ENCODE measurements around the gene HS6ST3. TPM values are rescaled to one million over a fixed set of nuclear protein-coding genes. Genes with fewer than 3 reads are reported as not detected.

HS6ST3 gene
- total and polyA plus RNA-seq, 2 of the 13 experiments (the other 11 are each of a cell fraction or from before 2014, with no cell fraction given): not detected

DNA sequence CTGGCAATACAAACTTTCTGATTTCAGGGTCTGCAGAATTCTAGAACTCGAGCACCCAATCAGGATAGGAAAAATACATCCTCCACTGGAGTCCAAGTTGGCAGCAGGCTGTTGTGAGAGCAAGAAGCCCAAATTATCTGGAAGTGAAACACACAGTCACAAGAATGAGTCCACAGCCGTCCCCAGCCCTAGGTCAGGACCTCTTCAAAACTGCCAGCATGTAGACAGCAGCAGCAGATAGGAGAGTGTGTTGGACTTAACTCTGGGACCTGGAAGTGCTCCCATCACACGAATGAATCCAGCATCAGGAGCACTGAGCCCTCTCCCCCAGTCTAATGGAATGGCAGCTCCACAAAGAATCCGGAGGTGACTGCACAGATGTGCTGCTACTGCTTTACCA lies 483.7 kb downstream of the HS6ST3 start:
- TF ChIP-seq, protein P1, sequence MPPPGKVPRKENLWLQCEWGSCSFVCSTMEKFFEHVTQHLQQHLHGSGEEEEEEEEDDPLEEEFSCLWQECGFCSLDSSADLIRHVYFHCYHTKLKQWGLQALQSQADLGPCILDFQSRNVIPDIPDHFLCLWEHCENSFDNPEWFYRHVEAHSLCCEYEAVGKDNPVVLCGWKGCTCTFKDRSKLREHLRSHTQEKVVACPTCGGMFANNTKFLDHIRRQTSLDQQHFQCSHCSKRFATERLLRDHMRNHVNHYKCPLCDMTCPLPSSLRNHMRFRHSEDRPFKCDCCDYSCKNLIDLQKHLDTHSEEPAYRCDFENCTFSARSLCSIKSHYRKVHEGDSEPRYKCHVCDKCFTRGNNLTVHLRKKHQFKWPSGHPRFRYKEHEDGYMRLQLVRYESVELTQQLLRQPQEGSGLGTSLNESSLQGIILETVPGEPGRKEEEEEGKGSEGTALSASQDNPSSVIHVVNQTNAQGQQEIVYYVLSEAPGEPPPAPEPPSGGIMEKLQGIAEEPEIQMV (CRISPR knock-in tag; IDR thresholded peaks at IDR 0.05; ENCODE audit: low read depth): no peak
- TF ChIP-seq ZNF563 (CRISPR knock-in tag; IDR thresholded peaks at IDR 0.05): no peak
- TF ChIP-seq, protein P2, sequence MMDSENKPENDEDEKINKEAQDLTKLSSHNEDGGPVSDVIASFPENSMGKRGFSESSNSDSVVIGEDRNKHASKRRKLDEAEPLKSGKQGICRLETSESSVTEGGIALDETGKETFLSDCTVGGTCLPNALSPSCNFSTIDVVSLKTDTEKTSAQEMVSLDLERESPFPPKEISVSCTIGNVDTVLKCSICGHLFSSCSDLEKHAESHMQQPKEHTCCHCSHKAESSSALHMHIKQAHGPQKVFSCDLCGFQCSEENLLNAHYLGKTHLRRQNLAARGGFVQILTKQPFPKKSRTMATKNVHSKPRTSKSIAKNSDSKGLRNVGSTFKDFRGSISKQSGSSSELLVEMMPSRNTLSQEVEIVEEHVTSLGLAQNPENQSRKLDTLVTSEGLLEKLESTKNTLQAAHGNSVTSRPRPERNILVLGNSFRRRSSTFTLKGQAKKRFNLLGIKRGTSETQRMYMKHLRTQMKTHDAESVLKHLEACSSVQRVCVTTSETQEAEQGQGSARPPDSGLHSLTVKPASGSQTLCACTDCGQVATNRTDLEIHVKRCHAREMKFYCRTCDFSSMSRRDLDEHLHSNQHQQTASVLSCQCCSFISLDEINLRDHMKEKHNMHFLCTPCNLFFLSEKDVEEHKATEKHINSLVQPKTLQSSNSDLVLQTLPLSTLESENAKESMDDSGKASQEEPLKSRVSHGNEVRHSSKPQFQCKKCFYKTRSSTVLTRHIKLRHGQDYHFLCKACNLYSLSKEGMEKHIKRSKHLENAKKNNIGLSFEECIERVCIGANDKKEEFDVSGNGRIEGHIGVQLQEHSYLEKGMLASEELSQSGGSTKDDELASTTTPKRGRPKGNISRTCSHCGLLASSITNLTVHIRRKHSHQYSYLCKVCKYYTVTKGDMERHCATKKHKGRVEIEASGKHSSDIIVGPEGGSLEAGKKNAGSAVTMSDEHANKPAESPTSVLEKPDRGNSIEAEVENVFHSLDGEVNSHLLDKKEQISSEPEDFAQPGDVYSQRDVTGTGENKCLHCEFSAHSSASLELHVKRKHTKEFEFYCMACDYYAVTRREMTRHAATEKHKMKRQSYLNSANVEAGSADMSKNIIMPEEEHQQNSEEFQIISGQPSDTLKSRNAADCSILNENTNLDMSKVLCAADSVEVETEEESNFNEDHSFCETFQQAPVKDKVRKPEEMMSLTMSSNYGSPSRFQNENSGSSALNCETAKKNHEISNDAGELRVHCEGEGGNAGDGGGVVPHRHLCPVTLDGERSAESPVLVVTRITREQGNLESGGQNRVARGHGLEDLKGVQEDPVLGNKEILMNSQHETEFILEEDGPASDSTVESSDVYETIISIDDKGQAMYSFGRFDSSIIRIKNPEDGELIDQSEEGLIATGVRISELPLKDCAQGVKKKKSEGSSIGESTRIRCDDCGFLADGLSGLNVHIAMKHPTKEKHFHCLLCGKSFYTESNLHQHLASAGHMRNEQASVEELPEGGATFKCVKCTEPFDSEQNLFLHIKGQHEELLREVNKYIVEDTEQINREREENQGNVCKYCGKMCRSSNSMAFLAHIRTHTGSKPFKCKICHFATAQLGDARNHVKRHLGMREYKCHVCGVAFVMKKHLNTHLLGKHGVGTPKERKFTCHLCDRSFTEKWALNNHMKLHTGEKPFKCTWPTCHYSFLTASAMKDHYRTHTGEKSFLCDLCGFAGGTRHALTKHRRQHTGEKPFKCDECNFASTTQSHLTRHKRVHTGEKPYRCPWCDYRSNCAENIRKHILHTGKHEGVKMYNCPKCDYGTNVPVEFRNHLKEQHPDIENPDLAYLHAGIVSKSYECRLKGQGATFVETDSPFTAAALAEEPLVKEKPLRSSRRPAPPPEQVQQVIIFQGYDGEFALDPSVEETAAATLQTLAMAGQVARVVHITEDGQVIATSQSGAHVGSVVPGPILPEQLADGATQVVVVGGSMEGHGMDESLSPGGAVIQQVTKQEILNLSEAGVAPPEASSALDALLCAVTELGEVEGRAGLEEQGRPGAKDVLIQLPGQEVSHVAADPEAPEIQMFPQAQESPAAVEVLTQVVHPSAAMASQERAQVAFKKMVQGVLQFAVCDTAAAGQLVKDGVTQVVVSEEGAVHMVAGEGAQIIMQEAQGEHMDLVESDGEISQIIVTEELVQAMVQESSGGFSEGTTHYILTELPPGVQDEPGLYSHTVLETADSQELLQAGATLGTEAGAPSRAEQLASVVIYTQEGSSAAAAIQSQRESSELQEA (CRISPR knock-in tag; IDR thresholded peaks at IDR 0.05; ENCODE audit: not compliant biosample characterization): no peak
- no peak for TF ChIP-seq HHEX (CRISPR knock-in tag; IDR thresholded peaks at IDR 0.05)
- no peak for TF ChIP-seq SRY (CRISPR knock-in tag; IDR thresholded peaks at IDR 0.05)
- TF ChIP-seq ZSCAN20 (CRISPR knock-in tag; IDR thresholded peaks at IDR 0.05; ENCODE audit: borderline replicate concordance): no peak
- TF ChIP-seq CAMTA2 (CRISPR knock-in tag; IDR thresholded peaks at IDR 0.05; ENCODE audit: borderline replicate concordance): no peak
- TF ChIP-seq, protein P3, sequence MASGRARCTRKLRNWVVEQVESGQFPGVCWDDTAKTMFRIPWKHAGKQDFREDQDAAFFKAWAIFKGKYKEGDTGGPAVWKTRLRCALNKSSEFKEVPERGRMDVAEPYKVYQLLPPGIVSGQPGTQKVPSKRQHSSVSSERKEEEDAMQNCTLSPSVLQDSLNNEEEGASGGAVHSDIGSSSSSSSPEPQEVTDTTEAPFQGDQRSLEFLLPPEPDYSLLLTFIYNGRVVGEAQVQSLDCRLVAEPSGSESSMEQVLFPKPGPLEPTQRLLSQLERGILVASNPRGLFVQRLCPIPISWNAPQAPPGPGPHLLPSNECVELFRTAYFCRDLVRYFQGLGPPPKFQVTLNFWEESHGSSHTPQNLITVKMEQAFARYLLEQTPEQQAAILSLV (CRISPR knock-in tag; IDR thresholded peaks at IDR 0.05; ENCODE audit: borderline replicate concordance): no peak
- no peak for TF ChIP-seq ZNF335 (CRISPR knock-in tag; IDR thresholded peaks at IDR 0.05)
- TF ChIP-seq, protein P4, sequence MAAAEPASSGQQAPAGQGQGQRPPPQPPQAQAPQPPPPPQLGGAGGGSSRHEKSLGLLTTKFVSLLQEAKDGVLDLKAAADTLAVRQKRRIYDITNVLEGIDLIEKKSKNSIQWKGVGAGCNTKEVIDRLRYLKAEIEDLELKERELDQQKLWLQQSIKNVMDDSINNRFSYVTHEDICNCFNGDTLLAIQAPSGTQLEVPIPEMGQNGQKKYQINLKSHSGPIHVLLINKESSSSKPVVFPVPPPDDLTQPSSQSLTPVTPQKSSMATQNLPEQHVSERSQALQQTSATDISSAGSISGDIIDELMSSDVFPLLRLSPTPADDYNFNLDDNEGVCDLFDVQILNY (CRISPR knock-in tag; conservative IDR thresholded peaks at IDR 0.05): no peak
- TF ChIP-seq ZBTB1 (CRISPR knock-in tag; IDR thresholded peaks at IDR 0.05; ENCODE audit: borderline replicate concordance): no peak
- TF ChIP-seq NCOA1 (CRISPR knock-in tag; IDR thresholded peaks at IDR 0.05): no peak
- no peak for TF ChIP-seq MTA1 (CRISPR knock-in tag; IDR thresholded peaks at IDR 0.05; ENCODE audit: borderline replicate concordance)
- no peaks in the 10 kb centered on the region for H3K4me1 ChIP-seq (ENCODE audit: insufficient read depth, low read length)
- 0% methylated on average over 2 of the region's 4 CpGs for WGBS (ENCODE audit: low lambda C conversion rate)
- H3K27me3 ChIP-seq (ENCODE audit: control insufficient read depth in 1 of 2, insufficient read depth in 2 of 2, low read length in 2 of 2): no peaks in the 10 kb centered on the region
- H3K4me3 ChIP-seq (replicated peaks in 1 of 3; ENCODE audit: insufficient read depth in 1 of 3, low read depth in 2 of 3, low read length in 3 of 3): no peak overlapping the region
- BruUV-seq (replicated peaks): no TSS peak
- no peaks in the 10 kb centered on the region for H3K79me2 ChIP-seq (ENCODE audit: insufficient read depth, low read length)
- H2AFZ ChIP-seq (ENCODE audit: low read length): no peak overlapping the region
- no peak for DNase-seq (ENCODE audit: low spot score)
- no peaks in the 10 kb centered on the region for H4K20me1 ChIP-seq (ENCODE audit: insufficient read depth, low read length)
- H3K27ac ChIP-seq (ENCODE audit: extremely low read length, insufficient read depth, low read length): no peak overlapping the region
- no peak for ATAC-seq
- no peak overlapping the region for H3K4me2 ChIP-seq (ENCODE audit: low read depth, low read length)
- H3K36me3 ChIP-seq (replicated peaks in 1 of 2; ENCODE audit: control insufficient read depth in 1 of 2, insufficient read depth in 2 of 2, low read length in 2 of 2): no peaks in the 10 kb centered on the region
- H3K9me3 ChIP-seq (ENCODE audit: low read length): no peaks in the 10 kb centered on the region
- intact Hi-C loops (cut with micrococcal nuclease; ENCODE audit: unreplicated experiment): no loop called here
- H3K9ac ChIP-seq (ENCODE audit: insufficient read depth, low read depth, low read length): no peak overlapping the region
- CTCF ChIA-PET (ENCODE audit: low intra/inter-chr PET ratio, low total read pairs): no interaction called here
- POLR2A ChIA-PET: no interaction called here
- in situ Hi-C loops (cut with HindIII; ENCODE audit: extremely low pct_ligation_motif_present, low pct_unique_long_range_greater_than_20kb): no loop called here
- no peak for FAIRE-seq
